Ishikawa (cell line): ENCODE results near the gene YY1.

Experiments
- CEBPB ChIP-seq: IDR thresholded peaks from 2 replicates; pipeline ENCODE4 v1.6.1; 2012
- CREB1 ChIP-seq: IDR thresholded peaks from 2 replicates; pipeline ENCODE4 v1.6.1; 2012; ENCODE audit warnings: low read depth
- EGR1 ChIP-seq: IDR thresholded peaks from 2 replicates; pipeline ENCODE4 v1.6.1; 2012
- EP300 ChIP-seq: IDR thresholded peaks from 2 replicates; pipeline ENCODE4 v1.6.1; 2012; ENCODE audit warnings: borderline replicate concordance
- FOXM1 ChIP-seq: IDR thresholded peaks from 2 replicates; pipeline ENCODE4 v1.6.1; 2012; ENCODE audit warnings: low read depth, borderline replicate concordance
- MAX ChIP-seq: IDR thresholded peaks from 2 replicates; pipeline ENCODE4 v1.6.1; 2012
- NFIC ChIP-seq: IDR thresholded peaks from 2 replicates; pipeline ENCODE4 v1.6.1; 2012
- RAD21 ChIP-seq: IDR thresholded peaks from 2 replicates; pipeline ENCODE4 v1.6.1; 2012; ENCODE audit warnings: low read depth
- REST ChIP-seq: IDR thresholded peaks from 2 replicates; pipeline ENCODE4 v1.6.1; 2012; ENCODE audit warnings: low read depth, mild to moderate bottlenecking
- TAF1 ChIP-seq: IDR thresholded peaks from 2 replicates; pipeline ENCODE4 v1.6.1; 2012; ENCODE audit warnings: low read depth, mild to moderate bottlenecking
- TCF12 ChIP-seq: IDR thresholded peaks from 2 replicates; pipeline ENCODE4 v1.6.1; 2012; ENCODE audit warnings: low read depth
- TEAD4 ChIP-seq: IDR thresholded peaks from 2 replicates; pipeline ENCODE4 v1.6.1; 2012
- USF1 ChIP-seq: IDR thresholded peaks from 2 replicates; pipeline ENCODE4 v1.6.1; 2012
- YY1 ChIP-seq: IDR thresholded peaks from 2 replicates; pipeline ENCODE4 v1.6.1; 2012; ENCODE audit warnings: low read depth
- ZBTB7A ChIP-seq: IDR thresholded peaks from 2 replicates; pipeline ENCODE4 v1.6.1; 2012; ENCODE audit warnings: low read depth

YY1 gene

GRCh38 chr14:100268591-100269207 is 29.8 kb downstream of the YY1 start:
- no peak for TF ChIP-seq RAD21
- TF ChIP-seq MAX: no peak
- TF ChIP-seq YY1: no peak
- no peak for TF ChIP-seq CEBPB
- no peak for TF ChIP-seq CREB1
- TF ChIP-seq EGR1: no peak
- no peak for TF ChIP-seq EP300
- TF ChIP-seq ZBTB7A: no peak
- TF ChIP-seq NFIC: no peak
- TF ChIP-seq TAF1: no peak
- TF ChIP-seq REST: no peak
- TF ChIP-seq TCF12: no peak
- TF ChIP-seq TEAD4: no peak
- no peak for TF ChIP-seq FOXM1
- TF ChIP-seq USF1: no peak

- TF ChIP-seq MAX (no peak), RAD21 (peak; percentile 42), EGR1 (no peak), NFIC (no peak)
Observed at GRCh38 chr14:100271247-100271939, 32.4 kb downstream of the YY1 start.

- TF ChIP-seq TAF1 (no peak), ZBTB7A (no peak), NFIC (no peak), CEBPB (no peak), MAX (no peak), USF1 (no peak), CREB1 (no peak), TEAD4 (no peak), EP300 (no peak)
Observed at GRCh38 chr14:100274250-100274649, 35.3 kb downstream of the YY1 start.

GRCh38 chr14:100275214-100275613 is 36.3 kb downstream of the YY1 start:
- TF ChIP-seq CREB1: no peak
- TF ChIP-seq MAX: no peak
- no peak for TF ChIP-seq REST
- no peak for TF ChIP-seq TEAD4
- TF ChIP-seq YY1: no peak
- no peak for TF ChIP-seq FOXM1
- no peak for TF ChIP-seq EGR1
- TF ChIP-seq TAF1: no peak
- no peak for TF ChIP-seq TCF12
- TF ChIP-seq EP300: no peak
- TF ChIP-seq ZBTB7A: no peak
- TF ChIP-seq USF1: no peak
- TF ChIP-seq NFIC: no peak
- TF ChIP-seq CEBPB: no peak
- no peak for TF ChIP-seq RAD21

GRCh38 chr14:100278702-100279101 is 39.8 kb downstream of the YY1 start:
- no peak for TF ChIP-seq CEBPB
- TF ChIP-seq REST: no peak
